Femur (tissue), 1 donor: ENCODE data around the gene AGL.
A peak's percentile ranks its signal among the peaks of the same experiment; 100 is the strongest.
"Not testable (repeated sequence)": the region's sequence is repeated elsewhere in the genome, so short reads cannot be mapped to it uniquely, and the experiment has no call there.

Experiments used
- DNase-seq: peaks from one replicate; pipeline ENCODE4 v3.0.0-alpha.2; 2017

Gene AGL

GRCh38 chr1:99944192-99944591, 94.0 kb downstream of the AGL start:
- DNase-seq, result no peak

- no peak for DNase-seq
Observed at GRCh38 chr1:99945174-99945573, 95.0 kb downstream of the AGL start.

GRCh38 chr1:99950486-99950885, 100.3 kb downstream of the AGL start:
- DNase-seq, result no peak

- no peak for DNase-seq
Observed at GRCh38 chr1:99952522-99952921, 102.4 kb downstream of the AGL start.

GRCh38 chr1:99955375-99955774, 105.2 kb downstream of the AGL start:
- no peak for DNase-seq

GRCh38 chr1:99956755-99957154, 106.6 kb downstream of the AGL start:
- no peak for DNase-seq

GRCh38 chr1:99957818-99958217, 107.7 kb downstream of the AGL start:
- no peak for DNase-seq

GRCh38 chr1:99959189-99959705, 109.1 kb downstream of the AGL start:
- DNase-seq, result not testable (repeated sequence)

GRCh38 chr1:99960260-99960659, 110.1 kb downstream of the AGL start:
- DNase-seq, result not testable (repeated sequence)

GRCh38 chr1:99963041-99963795, 113.1 kb downstream of the AGL start:
- no peak for DNase-seq

GRCh38 chr1:99964806-99965205, 114.6 kb downstream of the AGL start:
- no peak for DNase-seq

GRCh38 chr1:99965646-99966375, 115.7 kb downstream of the AGL start:
- DNase-seq, result no peak

GRCh38 chr1:99968214-99968613, 118.1 kb downstream of the AGL start:
- no peak for DNase-seq

- no peak for DNase-seq
Observed at GRCh38 chr1:99969260-99969728, 119.1 kb downstream of the AGL start.

GRCh38 chr1:99969729-99970621, 119.8 kb downstream of the AGL start, which contains the start of gene SLC35A3:
SLC35A3 (plus strand) TSS chr1:99969996; CDS start chr1:99993555, 23,559 bp downstream.
- peak; percentile 86 for DNase-seq

GRCh38 chr1:99970713-99971255, 120.6 kb downstream of the AGL start:
- no peak for DNase-seq

- DNase-seq, result not testable (repeated sequence)
Observed at GRCh38 chr1:99972066-99972465, 121.9 kb downstream of the AGL start.
